DND-41 (cell line): ENCODE data around the gene ADAM11.

ENCODE experiments used
- ATAC-seq: fragments of 200-7000 bp; cut with Tn5 transposase; 3 replicates; pipeline ENCODE4 v1.9.1; 2021; ENCODE audit warnings: low read depth; ENCODE audit not compliant: insufficient read depth
- DNase-seq: peaks from one replicate; pipeline ENCODE4 v3.0.0-alpha.2; 2020
- H2AFZ ChIP-seq: 2 replicates; pipeline ENCODE4 v1.6.0; 2012; ENCODE audit warnings: low read depth, low read length
- H3K27ac ChIP-seq: 2 replicates; pipeline ENCODE4 v1.5.1; 2012; ENCODE audit warnings: low read length, inconsistent platforms
- H3K27me3 ChIP-seq: fragments of 200-600 bp; sonication (generic); 2 replicates; pipeline ENCODE4 v1.6.0; 2012; ENCODE audit warnings: low read length, mild to moderate bottlenecking, inconsistent platforms; ENCODE audit not compliant: insufficient read depth, poor library complexity
- H3K36me3 ChIP-seq: 2 replicates; pipeline ENCODE4 v1.5.1; 2012; ENCODE audit warnings: low read length, inconsistent platforms; ENCODE audit not compliant: insufficient read depth
- H3K4me1 ChIP-seq: 2 replicates; pipeline ENCODE4 v1.5.1; 2012; ENCODE audit warnings: mild to moderate bottlenecking, low read length; ENCODE audit not compliant: insufficient read depth
- H3K4me2 ChIP-seq: 2 replicates; pipeline ENCODE4 v1.6.0; 2012; ENCODE audit warnings: mild to moderate bottlenecking, moderate library complexity, low read length, inconsistent platforms; ENCODE audit not compliant: insufficient read depth
- H3K4me3 ChIP-seq, 2 experiments: fragments of 200-600 bp in 1 of 2; shearing (Covaris generic) in 1 of 2; 2 replicates each; pipeline ENCODE4 v1.5.1; 2012 to 2016; ENCODE audit warnings: inconsistent platforms in 2 of 2, low read length in 2 of 2, mild to moderate bottlenecking in 2 of 2, low read depth in 1 of 2, moderate library complexity in 1 of 2
- H3K79me2 ChIP-seq: 2 replicates; pipeline ENCODE4 v1.6.0; 2012; ENCODE audit warnings: low read length, inconsistent platforms; ENCODE audit not compliant: insufficient read depth
- H3K9ac ChIP-seq: 2 replicates; pipeline ENCODE4 v1.6.0; 2012; ENCODE audit warnings: low read depth, mild to moderate bottlenecking, inconsistent platforms, low read length, moderate library complexity
- H3K9me3 ChIP-seq: 2 replicates; pipeline ENCODE4 v1.5.1; 2012; ENCODE audit warnings: low read length, moderate library complexity, mild to moderate bottlenecking, inconsistent platforms; ENCODE audit not compliant: insufficient read depth, severe bottlenecking
- H4K20me1 ChIP-seq: 2 replicates; pipeline ENCODE4 v1.6.0; 2012; ENCODE audit warnings: low read length; ENCODE audit not compliant: insufficient read depth
- EZH2 ChIP-seq: IDR thresholded peaks from 3 replicates; pipeline ENCODE4 v1.6.1; 2012; ENCODE audit warnings: borderline replicate concordance, low read depth, mild to moderate bottlenecking, moderate library complexity, low read length, inconsistent platforms; ENCODE audit not compliant: severe bottlenecking
- TF ChIP-seq, protein P1 (sequence below): IDR thresholded peaks from 2 replicates; pipeline ENCODE4 v1.5.1; 2012; ENCODE audit warnings: borderline replicate concordance, low read length, moderate library complexity, mild to moderate bottlenecking; ENCODE audit not compliant: poor library complexity, severe bottlenecking; ENCODE audit errors: extremely low read depth

The ADAM11 gene

DNA sequence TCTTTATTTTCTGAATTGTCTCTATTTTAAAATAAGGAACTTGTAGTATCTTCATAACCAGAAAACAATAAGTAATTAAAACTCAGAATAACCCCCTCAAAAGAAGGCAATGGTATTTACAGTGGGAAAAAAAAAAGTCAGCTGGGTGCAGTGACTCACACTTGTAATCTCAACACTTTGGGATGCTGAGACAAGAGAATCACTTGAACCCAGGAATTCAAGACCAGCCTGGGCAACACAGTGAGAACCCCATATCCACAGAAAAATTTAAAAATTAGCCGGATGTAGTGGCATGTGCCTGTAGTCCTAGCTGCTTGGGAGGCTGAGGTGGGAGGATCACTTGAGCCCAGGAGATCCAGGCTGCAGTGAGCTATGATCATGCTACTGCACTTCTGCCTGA, 33.5 kb downstream of the ADAM11 start:
- no peaks in the 10 kb centered on the region for H3K36me3 ChIP-seq
- no peak for ATAC-seq
- H2AFZ ChIP-seq, result no peak overlapping the region
- no peak for TF ChIP-seq EZH2
- TF ChIP-seq, protein P1, sequence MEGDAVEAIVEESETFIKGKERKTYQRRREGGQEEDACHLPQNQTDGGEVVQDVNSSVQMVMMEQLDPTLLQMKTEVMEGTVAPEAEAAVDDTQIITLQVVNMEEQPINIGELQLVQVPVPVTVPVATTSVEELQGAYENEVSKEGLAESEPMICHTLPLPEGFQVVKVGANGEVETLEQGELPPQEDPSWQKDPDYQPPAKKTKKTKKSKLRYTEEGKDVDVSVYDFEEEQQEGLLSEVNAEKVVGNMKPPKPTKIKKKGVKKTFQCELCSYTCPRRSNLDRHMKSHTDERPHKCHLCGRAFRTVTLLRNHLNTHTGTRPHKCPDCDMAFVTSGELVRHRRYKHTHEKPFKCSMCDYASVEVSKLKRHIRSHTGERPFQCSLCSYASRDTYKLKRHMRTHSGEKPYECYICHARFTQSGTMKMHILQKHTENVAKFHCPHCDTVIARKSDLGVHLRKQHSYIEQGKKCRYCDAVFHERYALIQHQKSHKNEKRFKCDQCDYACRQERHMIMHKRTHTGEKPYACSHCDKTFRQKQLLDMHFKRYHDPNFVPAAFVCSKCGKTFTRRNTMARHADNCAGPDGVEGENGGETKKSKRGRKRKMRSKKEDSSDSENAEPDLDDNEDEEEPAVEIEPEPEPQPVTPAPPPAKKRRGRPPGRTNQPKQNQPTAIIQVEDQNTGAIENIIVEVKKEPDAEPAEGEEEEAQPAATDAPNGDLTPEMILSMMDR, result no peak
- H3K4me2 ChIP-seq, result no peak overlapping the region
- no peak overlapping the region for H3K4me3 ChIP-seq
- no peak overlapping the region for H3K27ac ChIP-seq
- H3K79me2 ChIP-seq, result no peaks in the 10 kb centered on the region
- H3K9me3 ChIP-seq, result no peaks in the 10 kb centered on the region
- H3K9ac ChIP-seq, result no peak overlapping the region
- no peaks in the 10 kb centered on the region for H4K20me1 ChIP-seq
- no peaks in the 10 kb centered on the region for H3K4me1 ChIP-seq
- no peak for DNase-seq
- no peaks in the 10 kb centered on the region for H3K27me3 ChIP-seq

DNA sequence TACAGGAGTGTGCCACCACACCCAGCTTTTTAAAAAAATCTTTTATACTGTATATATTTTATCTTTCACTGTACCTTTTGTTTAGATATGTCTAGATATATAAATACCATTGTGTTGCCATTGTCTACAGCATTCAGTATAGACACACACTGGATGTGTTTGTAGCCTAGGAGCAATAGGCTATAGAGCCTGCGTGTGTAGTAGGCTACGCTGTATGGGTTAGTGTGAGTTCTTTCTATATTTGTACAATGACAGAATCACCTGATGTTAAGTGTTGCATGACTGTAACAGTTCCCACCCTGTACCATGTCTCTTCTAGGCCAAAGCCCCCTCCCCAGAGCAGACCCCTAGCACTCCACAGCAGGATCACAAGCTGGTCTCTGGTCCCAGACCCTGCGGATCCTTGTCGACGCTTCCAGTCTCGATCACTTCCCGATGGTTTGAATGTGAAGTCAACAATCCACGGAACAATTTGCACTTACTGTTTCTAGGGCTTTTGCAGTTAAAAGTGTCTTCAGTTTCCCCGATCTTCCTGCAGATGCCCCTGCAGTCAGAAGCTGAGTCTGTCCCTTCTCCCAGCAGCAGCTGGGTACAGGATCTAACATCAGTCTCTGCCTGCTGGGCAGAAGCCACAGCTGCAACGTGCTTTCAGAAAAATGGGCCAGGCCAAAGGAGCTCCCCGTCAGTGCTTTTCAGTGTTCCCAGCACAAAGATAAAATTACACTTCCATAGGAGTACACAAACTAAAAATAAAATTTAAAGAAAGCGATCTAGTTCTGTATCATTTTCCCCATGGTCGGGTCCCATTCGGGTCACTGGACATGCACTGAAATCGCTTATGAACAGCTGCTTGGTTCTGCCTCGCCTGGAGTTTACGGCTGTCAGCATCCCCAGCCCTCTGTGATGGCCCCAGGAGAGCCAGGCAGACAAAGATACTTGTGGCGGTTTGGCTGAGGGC, 35.4 kb downstream of the ADAM11 start:
- no peak overlapping the region for H3K9ac ChIP-seq
- DNase-seq (no peak), ATAC-seq (no peak)
- H3K4me3 ChIP-seq, result no peak overlapping the region
- no peak overlapping the region for H2AFZ ChIP-seq
- no peaks in the 10 kb centered on the region; the same call in 1 of the 2 replicates for H4K20me1 ChIP-seq
- H3K27me3 ChIP-seq, result no peaks in the 10 kb centered on the region
- no peak overlapping the region for H3K27ac ChIP-seq
- H3K79me2 ChIP-seq, result no peaks in the 10 kb centered on the region
- H3K4me2 ChIP-seq, result no peak overlapping the region
- H3K4me1 ChIP-seq, result no peaks in the 10 kb centered on the region
- TF ChIP-seq, protein P1, result no peak
- TF ChIP-seq EZH2, result no peak
- H3K36me3 ChIP-seq, result peaks cover 5% of the 10 kb centered on the region; the same call in 1 of the 2 replicates
- no peaks in the 10 kb centered on the region for H3K9me3 ChIP-seq

DNA sequence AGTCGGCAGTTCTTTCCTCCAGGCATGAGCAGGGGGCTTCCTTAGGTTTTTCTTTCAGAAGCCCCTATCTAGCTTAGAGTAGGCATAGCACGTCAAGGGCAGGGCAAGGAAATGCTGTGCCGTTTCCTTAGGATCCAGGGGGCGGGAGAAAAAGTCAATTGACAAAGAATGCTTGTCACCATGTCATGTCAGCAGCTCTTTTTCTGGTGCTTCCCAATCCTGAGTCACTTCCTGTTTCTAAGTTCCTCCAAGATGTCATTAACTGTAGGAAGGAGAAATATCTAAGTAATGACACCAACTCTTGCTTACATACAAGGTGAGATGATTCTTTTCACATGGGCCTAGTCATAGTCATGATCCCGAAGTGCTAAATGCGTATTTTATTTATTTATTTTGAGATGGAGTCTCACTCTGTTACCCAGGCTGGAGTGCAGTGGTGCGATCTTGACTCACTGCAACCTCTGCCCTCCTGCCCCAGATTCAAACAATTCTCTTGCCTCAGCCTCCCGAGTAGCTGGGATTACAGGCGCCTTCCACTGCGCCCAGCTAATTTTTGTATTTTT, 36.1 kb downstream of the ADAM11 start:
- ATAC-seq, result no peak
- peaks cover 9% of the 10 kb centered on the region; the same call in 1 of the 2 replicates for H3K36me3 ChIP-seq
- no peak for DNase-seq
- no peak overlapping the region; the same call in 1 of the 2 replicates for H2AFZ ChIP-seq
- no peaks in the 10 kb centered on the region for H3K79me2 ChIP-seq
- no peaks in the 10 kb centered on the region; the same call in 1 of the 2 replicates for H4K20me1 ChIP-seq
- H3K9ac ChIP-seq, result no peak overlapping the region
- TF ChIP-seq, protein P1, result no peak
- TF ChIP-seq EZH2, result no peak
- no peaks in the 10 kb centered on the region for H3K9me3 ChIP-seq
- no peak overlapping the region for H3K4me2 ChIP-seq
- H3K27me3 ChIP-seq, result no peaks in the 10 kb centered on the region
- H3K4me1 ChIP-seq, result no peaks in the 10 kb centered on the region
- H3K27ac ChIP-seq, result no peak overlapping the region
- no peak overlapping the region for H3K4me3 ChIP-seq
